GM11168 (cell line): ENCODE data around the gene PDGFA.

Experiments used
- in situ Hi-C: fragments of 300-500 bp; cut with MboI; formaldehyde crosslinking; loops from one replicate; pipeline ENCODE4 v1.12.0; 2022; ENCODE audit warnings: low sequenced_read_pairs; ENCODE audit not compliant: unreplicated experiment

Gene PDGFA

DNA sequence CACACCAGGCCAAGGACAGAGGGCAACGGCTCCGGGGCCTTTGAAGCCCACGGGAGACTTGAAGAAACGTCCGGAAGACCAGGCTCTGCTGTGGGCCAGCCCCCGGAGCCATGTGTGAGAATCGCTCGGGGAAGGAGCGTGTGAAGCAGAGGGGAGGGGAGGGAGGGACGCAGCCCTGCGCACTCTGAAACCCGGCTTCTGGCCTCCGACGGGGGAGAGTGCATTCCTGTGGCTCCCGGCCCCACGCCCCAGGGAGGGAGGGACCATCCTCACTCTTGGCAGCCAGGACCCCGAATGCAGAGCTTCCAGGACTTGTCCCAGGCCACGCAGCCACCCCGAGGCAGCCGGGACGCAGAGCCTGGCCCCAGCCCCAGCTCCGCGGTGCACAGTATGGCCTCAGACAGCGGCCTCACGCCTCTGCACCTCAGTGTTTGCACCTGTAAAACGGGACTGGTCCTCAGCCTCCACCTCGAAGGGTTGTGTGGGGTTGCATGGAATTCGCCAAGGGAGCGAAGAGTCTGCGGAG, 67.4 kb downstream of the PDGFA start:
- in situ Hi-C loops, result no loop called here

DNA sequence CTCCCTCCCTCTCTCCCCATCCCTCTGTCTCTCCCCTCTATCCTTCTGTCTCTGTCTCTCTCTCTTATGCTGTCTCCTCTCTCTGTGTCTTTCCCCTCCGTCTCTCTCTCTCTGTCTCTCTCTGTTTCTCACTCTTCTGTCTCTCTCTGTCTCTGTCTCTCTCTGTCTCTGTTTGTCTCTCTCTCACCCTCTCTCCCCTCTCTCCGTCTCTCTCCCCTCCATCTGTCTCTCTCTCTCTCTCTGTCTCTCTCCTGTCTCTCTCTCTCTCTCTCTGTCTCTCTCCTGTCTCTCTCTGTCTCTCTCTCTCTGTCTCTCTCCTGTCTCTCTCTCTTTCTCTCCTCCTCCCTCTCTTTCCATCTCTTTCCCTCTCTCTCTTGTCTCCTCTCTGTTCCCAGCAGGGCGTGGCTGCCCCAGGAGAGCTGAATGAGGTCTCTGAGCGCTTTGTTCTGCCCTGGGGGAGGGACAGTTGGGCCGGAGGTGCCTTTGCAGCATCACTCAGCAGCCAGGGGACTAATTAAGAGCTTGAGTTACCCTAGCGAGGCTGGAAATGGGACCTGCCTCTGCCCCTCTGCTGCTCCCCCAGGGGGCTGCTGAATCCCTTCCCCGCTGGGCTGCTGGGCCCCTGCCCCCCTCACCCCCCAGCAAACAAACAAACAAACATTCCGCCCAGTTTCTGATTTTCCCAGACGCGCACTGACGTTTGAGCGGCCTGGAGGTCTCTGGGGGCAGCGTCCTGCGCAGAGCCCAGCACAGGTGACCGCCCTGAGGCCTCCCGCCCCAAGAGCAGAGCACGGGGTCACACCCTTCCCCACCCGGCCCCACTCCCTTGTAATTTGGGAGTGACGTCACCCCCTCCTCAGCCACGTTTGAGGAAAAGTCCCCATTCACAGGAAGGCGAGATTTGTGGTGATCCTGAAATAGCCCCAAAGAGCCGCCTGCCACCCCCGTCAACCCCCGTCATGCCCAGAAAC, 68.1 kb downstream of the PDGFA start:
- in situ Hi-C loops, result no loop called here

DNA sequence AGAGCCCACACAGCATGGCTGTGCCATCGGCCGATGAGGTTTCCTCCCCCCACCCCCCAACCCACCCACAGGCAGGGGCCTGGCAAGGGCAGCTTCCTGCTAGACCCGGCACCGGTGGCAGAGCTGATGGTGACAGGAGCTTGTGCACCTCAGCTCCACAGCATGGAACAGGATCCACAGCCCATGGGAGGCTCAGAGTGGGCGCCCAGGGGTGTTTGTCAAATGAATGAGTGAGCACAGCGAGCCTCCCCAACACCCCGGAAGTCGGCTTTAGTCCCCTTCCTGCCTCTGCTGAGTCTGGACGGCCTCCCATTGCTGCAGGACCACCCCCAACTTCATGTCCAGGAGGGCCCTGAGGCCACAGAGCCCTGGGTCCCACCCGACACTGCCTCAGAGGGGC, 68.9 kb downstream of the PDGFA start:
- in situ Hi-C loops, result no loop called here

DNA sequence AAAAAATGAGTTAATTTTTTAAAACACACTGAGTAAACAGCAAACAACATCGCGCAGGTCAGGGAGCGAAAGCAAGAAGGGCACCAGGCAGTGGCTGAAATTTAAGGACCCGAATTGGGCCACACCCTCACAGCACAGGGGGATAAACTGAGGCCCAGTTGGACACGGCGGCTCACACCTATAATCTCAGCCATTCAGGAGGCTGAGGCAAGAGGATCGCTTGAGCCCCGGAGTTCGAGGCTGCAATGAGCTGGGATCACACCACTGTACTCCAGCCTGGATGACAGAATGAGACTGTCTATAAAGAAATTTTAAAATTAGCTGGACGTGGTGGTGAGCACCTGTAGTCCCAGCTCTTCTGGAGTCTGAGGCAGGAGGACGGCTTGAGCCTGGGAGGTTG, 69.6 kb downstream of the PDGFA start:
- in situ Hi-C loops, result no loop called here

DNA sequence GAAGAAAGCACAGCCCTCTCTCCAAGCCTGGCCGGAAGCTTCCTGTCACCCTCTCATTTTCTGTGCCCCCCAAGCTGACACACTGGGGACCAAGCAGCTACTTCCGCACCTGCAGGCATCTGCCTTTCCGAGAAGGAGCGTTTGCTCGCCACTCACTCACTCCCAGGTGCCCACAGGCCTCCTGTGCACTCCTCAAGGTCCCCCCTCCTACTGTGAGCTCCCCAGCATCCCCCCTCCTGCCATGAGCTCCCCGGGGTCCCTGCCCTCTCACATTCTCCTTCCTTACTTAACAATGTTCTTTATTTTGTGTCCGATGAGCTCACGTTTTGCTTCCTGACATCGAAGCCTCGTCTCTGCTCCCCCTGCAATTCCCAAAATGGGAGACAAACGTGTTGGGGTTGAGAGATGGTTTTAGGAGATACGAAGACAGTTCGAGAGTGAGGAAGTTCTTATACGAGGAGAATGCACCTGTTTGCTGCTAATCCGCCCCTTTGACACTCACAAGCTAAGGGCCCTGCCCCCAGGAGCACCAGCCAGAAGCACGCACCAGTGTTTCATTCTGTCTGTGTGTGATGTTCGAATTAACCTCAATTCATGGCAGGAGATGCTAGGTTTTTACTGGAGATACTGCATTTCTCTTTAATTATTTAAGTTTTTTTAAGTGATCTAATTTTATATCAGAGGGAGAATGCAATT, 70.2 kb downstream of the PDGFA start:
- in situ Hi-C loops, result no loop called here

DNA sequence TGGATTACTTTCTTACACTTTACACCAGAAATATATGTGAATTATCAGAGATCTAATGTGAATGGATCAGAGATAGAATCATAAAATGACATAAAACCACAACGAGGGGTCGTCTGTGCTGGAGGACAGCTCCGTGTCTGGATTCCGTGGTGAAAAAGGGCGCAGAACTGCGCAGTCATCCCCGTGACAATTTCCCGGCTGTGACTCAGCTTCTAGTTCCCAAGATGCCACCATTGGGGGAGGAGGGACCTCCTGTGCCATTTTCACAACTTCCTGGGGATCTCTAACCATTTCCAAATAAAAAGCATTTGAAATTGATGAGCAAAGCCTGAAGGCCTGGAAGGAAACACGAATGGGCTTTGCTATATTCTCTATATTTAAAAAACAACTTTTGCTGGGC, 72.1 kb downstream of the PDGFA start:
- in situ Hi-C loops, result no loop called here
